Gastroesophageal sphincter (tissue), 4 donors: ENCODE data around the gene VOPP1. TPM values are rescaled to one million over a fixed set of nuclear protein-coding genes. Genes with fewer than 3 reads are reported as not detected.

Experiments used
- ATAC-seq: fragments of 150-250 bp; one replicate; pipeline ENCODE4 v1.9.1; 2016; ENCODE audit warnings: mild to moderate bottlenecking, moderate library complexity
- H3K27ac ChIP-seq, 4 donors: fragments of 200-600 bp; sonication (generic) in 3 of 4; 1 replicate in 3 of 4; 2 replicates in 1 of 4; pipeline ENCODE4 v1.5.1; 2016 to 2019
- H3K27me3 ChIP-seq: fragments of 200-600 bp; sonication (generic); one replicate; pipeline ENCODE4 v1.5.1; 2019
- H3K36me3 ChIP-seq, 2 donors: fragments of 200-600 bp; sonication (generic); one replicate each; pipeline ENCODE4 v1.5.1; 2019; ENCODE audit warnings: control low read depth in 1 of 2
- H3K4me1 ChIP-seq, 3 donors: fragments of 200-600 bp; sonication (generic); 1 replicate in 2 of 3; 2 replicates in 1 of 3; pipeline ENCODE4 v1.5.1; 2016 to 2019; ENCODE audit warnings: control low read depth in 2 of 3
- H3K4me3 ChIP-seq, 2 donors: fragments of 200-600 bp; sonication (generic); one replicate each; pipeline ENCODE4 v1.5.1; 2019; ENCODE audit warnings: mild to moderate bottlenecking in 1 of 2, moderate library complexity in 1 of 2
- H3K9me3 ChIP-seq, 3 donors: fragments of 200-600 bp; sonication (generic); one replicate each; pipeline ENCODE4 v1.5.1; 2017 to 2019; ENCODE audit warnings: control low read depth in 2 of 3
- CTCF ChIP-seq, 4 experiments: fragments of 200-600 bp in 2 of 4; fragments of 450-650 bp in 2 of 4; sonication (generic) in 1 of 4; IDR thresholded peaks; one replicate each; pipeline ENCODE4 v1.5.1; 2017 to 2019; ENCODE audit warnings: antibody characterized with exemption in 4 of 4, mild to moderate bottlenecking in 2 of 4, moderate library complexity in 2 of 4
- EP300 ChIP-seq: sonication (generic); formaldehyde crosslinking; IDR thresholded peaks from one replicate; pipeline ENCODE4 v1.6.1; 2017; ENCODE audit warnings: antibody characterized with exemption, mild to moderate bottlenecking
- POLR2A ChIP-seq, 2 donors: fragments of 450-650 bp; IDR thresholded peaks; one replicate each; pipeline ENCODE4 v1.6.1; 2017; ENCODE audit warnings: antibody characterized with exemption in 2 of 2, mild to moderate bottlenecking in 2 of 2, moderate library complexity in 1 of 2
- POLR2AphosphoS5 ChIP-seq: sonication (generic); formaldehyde crosslinking; IDR thresholded peaks from one replicate; pipeline ENCODE4 v1.6.1; 2017; ENCODE audit warnings: antibody characterized with exemption
- WGBS, 2 donors: methylation state at CpG; one replicate each; pipeline ENCODE4 v1.1.5; 2018; ENCODE audit warnings: low coverage in 1 of 2; 5-methylcytosine and 5-hydroxymethylcytosine counted together
- total RNA-seq, 4 donors: library from RNA; depleted of rRNA; stranded (reverse); fragments of >200 nt; gene quantifications; one replicate each; pipeline ENCODE4 v1.1.0, GENCODE V29; 2016

VOPP1 gene
- total RNA-seq, 4 donors from 2014 or later, result 20.5 to 51.6 (median 33.4) TPM

- 83% methylated on average over 1 of the region's 2 CpGs; no CpG with 5 or more reads in 1 of the 2 donors for WGBS, 2 donors
- Histone ChIP-seq H3K4me3 (no peak overlapping the region), H3K9me3 (no peaks in the 10 kb centered on the region), H3K27me3 (no peaks in the 10 kb centered on the region), H3K27ac (peak overlapping the region in 3 of 4 donors; percentile 6 to 49 (median 48)), H3K36me3 (no peaks in the 10 kb centered on the region), H3K4me1 (peaks cover 0 to 55% (median 25%) of the 10 kb centered on the region in 3 donors)
- no peak for ATAC-seq
- TF ChIP-seq POLR2A (IDR thresholded peaks at IDR 0.05), result no peak
- no peak for TF ChIP-seq POLR2AphosphoS5
- TF ChIP-seq EP300, result no peak
- no peak for TF ChIP-seq CTCF (IDR thresholded peaks at IDR 0.05)
Observed at GRCh38 chr7:55533729-55534080, 38.6 kb downstream of the VOPP1 start.

- TF ChIP-seq EP300 (no peak), POLR2AphosphoS5 (no peak), CTCF (IDR thresholded peaks at IDR 0.05) (no peak)
- WGBS, 2 donors, result 78 to 92% methylated on average over 1 to 3 of the region's 4 CpGs
- no peak for ATAC-seq
- H3K27me3 ChIP-seq, result no peaks in the 10 kb centered on the region
- H3K4me3 ChIP-seq, result no peak overlapping the region
- H3K27ac ChIP-seq, result peak overlapping the region in 3 of 4 donors; percentile 6 to 49 (median 48)
- H3K9me3 ChIP-seq, result no peaks in the 10 kb centered on the region
- H3K36me3 ChIP-seq, result no peaks in the 10 kb centered on the region
- peaks cover 0 to 55% (median 25%) of the 10 kb centered on the region in 3 donors for H3K4me1 ChIP-seq
Observed at GRCh38 chr7:55533050-55533728, 39.1 kb downstream of the VOPP1 start.

- TF ChIP-seq POLR2A (IDR thresholded peaks at IDR 0.05), result no peak
- no peak for TF ChIP-seq POLR2AphosphoS5
- no peak for TF ChIP-seq EP300
- no peak for TF ChIP-seq CTCF (IDR thresholded peaks at IDR 0.05)
- WGBS, 2 donors, result 69% methylated on average over 8 of the region's 8 CpGs; no CpG with 5 or more reads in 1 of the 2 donors
- peaks cover 0 to 51% (median 25%) of the 10 kb centered on the region in 3 donors for H3K4me1 ChIP-seq
Observed at GRCh38 chr7:55532150-55532917, 40.0 kb downstream of the VOPP1 start.

GRCh38 chr7:55531536-55531935 lies 40.8 kb downstream of the VOPP1 start:
- Histone ChIP-seq H3K27ac (no peak overlapping the region), H3K36me3 (no peaks in the 10 kb centered on the region), H3K27me3 (no peaks in the 10 kb centered on the region), H3K4me3 (no peak overlapping the region), H3K9me3 (no peaks in the 10 kb centered on the region), H3K4me1 (peaks cover 0 to 43% (median 25%) of the 10 kb centered on the region in 3 donors)
- WGBS, 2 donors, result 88% methylated on average over 1 of the region's 5 CpGs; no CpG with 5 or more reads in 1 of the 2 donors
- TF ChIP-seq CTCF (IDR thresholded peaks at IDR 0.05) (no peak), POLR2AphosphoS5 (no peak), POLR2A (IDR thresholded peaks at IDR 0.05) (no peak), EP300 (no peak)
- ATAC-seq, result no peak

More at GRCh38 chr7:55532150-55532917, 40.0 kb downstream of the VOPP1 start:
- H3K4me3 ChIP-seq, result no peak overlapping the region
- H3K36me3 ChIP-seq, result no peaks in the 10 kb centered on the region
- H3K9me3 ChIP-seq, result no peaks in the 10 kb centered on the region
- no peak for ATAC-seq
- no peaks in the 10 kb centered on the region for H3K27me3 ChIP-seq
- H3K27ac ChIP-seq, result peak overlapping the region in 1 of 4 donors; percentile 49
